Measurements from ENCODE around the gene LCN9. TPM values are rescaled to one million over a fixed set of nuclear protein-coding genes. Genes with fewer than 3 reads are reported as not detected.
"Not testable (repeated sequence)": the region's sequence is repeated elsewhere in the genome, so short reads cannot be mapped to it uniquely, and the experiment has no call there.

LCN9 gene
- not detected in 2 replicates for total RNA-seq (2014; rRNA removed; shearing (Covaris generic))
- not detected in 2 replicates for polyA plus RNA-seq (2014; cell fraction: nucleus; rRNA removed)

- no peak for DNase-seq (ENCODE audit: extremely low read depth, low read depth)
Measured at GRCh38 chr9:135662758-135663450, at the start of gene LCN9. Gene LCN9, plus strand, starts transcription at chr9:135663309. Its CDS starts 13 bp downstream, at chr9:135663322.

GRCh38 chr9:135613946-135614805 lies 48.9 kb upstream of the LCN9 start:
- no peak for DNase-seq (ENCODE audit: extremely low read depth, low read depth)

- no peak for DNase-seq (ENCODE audit: extremely low read depth, low read depth)
Measured at GRCh38 chr9:135614821-135615665, 48.1 kb upstream of the LCN9 start.

- peak; percentile 7 for DNase-seq (ENCODE audit: extremely low read depth, low read depth)
Measured at GRCh38 chr9:135615666-135616618, 47.2 kb upstream of the LCN9 start.

- DNase-seq (ENCODE audit: extremely low read depth, low read depth), result no peak
Measured at GRCh38 chr9:135616619-135617537, 46.2 kb upstream of the LCN9 start.

- DNase-seq (ENCODE audit: extremely low read depth, low read depth), result no peak
Measured at GRCh38 chr9:135617538-135617900, 45.6 kb upstream of the LCN9 start.

GRCh38 chr9:135617991-135618411 lies 45.1 kb upstream of the LCN9 start:
- DNase-seq (ENCODE audit: extremely low read depth, low read depth), result no peak

- no peak for DNase-seq (ENCODE audit: extremely low read depth, low read depth)
Measured at GRCh38 chr9:135618866-135619598, 44.1 kb upstream of the LCN9 start.

- no peak for DNase-seq (ENCODE audit: extremely low read depth, low read depth)
Measured at GRCh38 chr9:135619599-135619886, 43.6 kb upstream of the LCN9 start.

GRCh38 chr9:135620558-135620957 lies 42.6 kb upstream of the LCN9 start:
- no peak for DNase-seq (ENCODE audit: extremely low read depth, low read depth)

- DNase-seq (ENCODE audit: extremely low read depth, low read depth), result no peak
Measured at GRCh38 chr9:135622415-135623020, 40.6 kb upstream of the LCN9 start.

GRCh38 chr9:135624282-135624681 lies 38.8 kb upstream of the LCN9 start:
- no peak for DNase-seq (ENCODE audit: extremely low read depth, low read depth)

GRCh38 chr9:135632841-135633240 lies 30.3 kb upstream of the LCN9 start:
- no peak for DNase-seq (ENCODE audit: extremely low read depth, low read depth)

- not testable (repeated sequence) for DNase-seq (ENCODE audit: extremely low read depth, low read depth)
Measured at GRCh38 chr9:135636930-135637530, 26.1 kb upstream of the LCN9 start.

GRCh38 chr9:135639196-135639595 lies 23.9 kb upstream of the LCN9 start, which contains the start of gene GLT6D1:
Gene GLT6D1, minus strand, starts transcription at chr9:135639540. Its CDS starts 353 bp downstream, at chr9:135639187.
- DNase-seq (ENCODE audit: extremely low read depth, low read depth), result no peak

GRCh38 chr9:135641047-135641446 lies 22.1 kb upstream of the LCN9 start:
- no peak for DNase-seq (ENCODE audit: extremely low read depth, low read depth)

- DNase-seq (ENCODE audit: extremely low read depth, low read depth), result no peak
Measured at GRCh38 chr9:135641745-135642144, 21.4 kb upstream of the LCN9 start.

All from NCI-H460 (cell line).